GM12878 (cell line): ENCODE results near the gene REEP6. TPM values are rescaled to one million over a fixed set of nuclear protein-coding genes. Genes with fewer than 3 reads are reported as not detected.
A peak's percentile ranks its signal among the peaks of the same experiment; 100 is the strongest.

Source experiments
- ASH2L ChIP-seq: fragments of 300-600, 200-600 bp; sonication (generic); IDR thresholded peaks from 2 replicates; pipeline ENCODE4 v1.6.1; 2017; ENCODE audit warnings: low read depth, mild to moderate bottlenecking, borderline replicate concordance
- BCL11A ChIP-seq: IDR thresholded peaks from 2 replicates; pipeline ENCODE4 v1.6.1; 2011; ENCODE audit warnings: low read depth, low read length
- BCLAF1 ChIP-seq: fragments of 450-650 bp; IDR thresholded peaks from 2 replicates; pipeline ENCODE4 v1.6.1; 2017; ENCODE audit warnings: antibody characterized with exemption, mild to moderate bottlenecking, moderate library complexity
- BHLHE40 ChIP-seq, 2 experiments: fragments of 450-650 bp in 1 of 2; IDR thresholded peaks; 2 replicates each; pipeline ENCODE4 v1.6.1; 2011 to 2017; ENCODE audit warnings: low read depth in 2 of 2, borderline replicate concordance in 1 of 2, improper control_type of control experiment in 1 of 2, low read length in 1 of 2, mild to moderate bottlenecking in 1 of 2
- CBX3 ChIP-seq: fragments of 200-600 bp; sonication (generic); IDR thresholded peaks from 2 replicates; pipeline ENCODE4 v1.6.1; 2016; ENCODE audit warnings: low read depth, borderline replicate concordance
- CHD2 ChIP-seq: IDR thresholded peaks from 2 replicates; pipeline ENCODE4 v1.6.1; 2011; ENCODE audit warnings: low read depth, low read length, improper control_type of control experiment, borderline replicate concordance
- CUX1 ChIP-seq: IDR thresholded peaks from 2 replicates; pipeline ENCODE4 v1.6.1; 2012; ENCODE audit warnings: improper control_type of control experiment, low read depth, low read length; ENCODE audit not compliant: insufficient replicate concordance
- DPF2 ChIP-seq: fragments of 450-650 bp; IDR thresholded peaks from 2 replicates; pipeline ENCODE4 v1.6.1; 2017; ENCODE audit warnings: mild to moderate bottlenecking
- JUND ChIP-seq: IDR thresholded peaks from 2 replicates; pipeline ENCODE4 v1.6.1; 2012; ENCODE audit warnings: low read depth, mild to moderate bottlenecking, low read length, improper control_type of control experiment, moderate library complexity
- NR2C1 ChIP-seq: fragments of 450-650 bp; IDR thresholded peaks from 2 replicates; pipeline ENCODE4 v1.6.1; 2017; ENCODE audit warnings: antibody characterized with exemption, mild to moderate bottlenecking, moderate library complexity
- RAD51 ChIP-seq: fragments of 450-650 bp; IDR thresholded peaks from 2 replicates; pipeline ENCODE4 v1.6.1; 2016; ENCODE audit warnings: moderate library complexity, mild to moderate bottlenecking, inconsistent platforms
- RELA ChIP-seq: fragments of 450-650 bp; IDR thresholded peaks from 2 replicates; pipeline ENCODE4 v1.8.0; 2014; ENCODE audit warnings: borderline replicate concordance; ENCODE audit not compliant: partially characterized antibody
- RELB ChIP-seq: fragments of 450-650 bp; IDR thresholded peaks from 2 replicates; pipeline ENCODE4 v1.6.1; 2017; ENCODE audit warnings: low read depth, mild to moderate bottlenecking, moderate library complexity
- TCF7 ChIP-seq: IDR thresholded peaks from 2 replicates; pipeline ENCODE4 v1.6.1; 2014; ENCODE audit warnings: antibody characterized with exemption, borderline replicate concordance
- USF2 ChIP-seq: IDR thresholded peaks from 2 replicates; pipeline ENCODE4 v1.6.1; 2011; ENCODE audit warnings: low read depth, low read length, improper control_type of control experiment, borderline replicate concordance
- WRNIP1 ChIP-seq: IDR thresholded peaks from 2 replicates; pipeline ENCODE4 v1.6.1; 2011; ENCODE audit warnings: low read depth, low read length, improper control_type of control experiment, borderline replicate concordance
- ZSCAN29 ChIP-seq: fragments of 450-650 bp; IDR thresholded peaks from 2 replicates; pipeline ENCODE4 v1.6.1; 2017; ENCODE audit warnings: mild to moderate bottlenecking, moderate library complexity
- polyA plus RNA-seq, 11 experiments: library from polyadenylated mRNA; depleted of rRNA in 4 of 11; unstranded in 6 of 11; stranded (reverse) in 5 of 11; fragments of >200 nt; fragmentation: Nextera tagmentation in 4 of 11; fragmentation: Illumina TruSeq in 1 of 11; extraction: Ambion mirVana in 4 of 11; extraction: Trizol in 1 of 11; gene quantifications; 1 replicate in 1 of 11; 2 replicates in 10 of 11; pipeline versions ENCODE4 v1.2.1 to v1.2.3, GENCODE V29; 2011 to 2016; ENCODE audit warnings: inconsistent platforms in 2 of 11, missing spikeins in 2 of 11, low read depth in 1 of 11
- total RNA-seq, 4 experiments: library from RNA; depleted of rRNA in 3 of 4; stranded (reverse); fragments of >200 nt in 3 of 4; fragmentation: Illumina TruSeq in 1 of 4; extraction: Trizol in 1 of 4; gene quantifications; 2 replicates each; pipeline versions ENCODE4 v1.2.1 to v1.2.3, GENCODE V29; 2013 to 2021

The REEP6 gene
- total and polyA plus RNA-seq, 10 of the 15 experiments (the other 5 are each of a cell fraction or from before 2014, with no cell fraction given): 0.06 to 1.1 (median 0.39) TPM; not detected in 2

GRCh38 chr19:1445185-1445931 is 45.6 kb upstream of the REEP6 start (continued):
- TF ChIP-seq ZSCAN29 (peak; percentile 42; the same call in 1 of the 2 replicates), TCF7 (no peak), BCLAF1 (no peak), NR2C1 (peak; percentile 31; the same call in 1 of the 2 replicates), BHLHE40 (IDR thresholded peaks at IDR 0.05; ENCODE audit: borderline replicate concordance in 1 of 2, low read depth in 2 of 2, low read length in 1 of 2) (peak; percentile 42 to 49; a peak in 2 of 4 replicates), RELA (peak; percentile 68), CUX1 (no peak), WRNIP1 (no peak), USF2 (no peak), ASH2L (no peak), RELB (no peak), JUND (no peak), CBX3 (no peak), CHD2 (no peak), RAD51 (no peak), BCL11A (no peak), DPF2 (peak; percentile 77; the same call in 1 of the 2 replicates)
